SK-N-SH (cell line): ENCODE results near the gene LIG1. TPM values are rescaled to one million over a fixed set of nuclear protein-coding genes. Genes with fewer than 3 reads are reported as not detected.

ENCODE experiments used
- CTCF ChIA-PET: fragments of 300-600, 350-600 bp; formaldehyde crosslinking; extraction: SDS; loops from one replicate; lab custom pipeline; 2021; lab: Yijun Ruan, JAX
- POLR2A ChIA-PET: fragments of 350-600 bp; sonication (Branson Sonifier 250); formaldehyde crosslinking; extraction: SDS; loops from one replicate; lab custom pipeline; 2020; ENCODE audit warnings: antibody characterized with exemption, inconsistent platforms; lab: Yijun Ruan, JAX
- DNase-seq: peaks from one replicate; pipeline ENCODE4 v3.0.0; 2012
- H2AFZ ChIP-seq: fragments of 200-600 bp; sonication (generic); 2 replicates; pipeline ENCODE4 v1.8.1; 2016; ENCODE audit warnings: antibody characterized with exemption, mild to moderate bottlenecking, low read depth
- H3F3A ChIP-seq: fragments of 200-600 bp; sonication (generic); replicated peaks from 2 replicates; pipeline ENCODE3; 2016; ENCODE audit warnings: antibody characterized with exemption, mild to moderate bottlenecking; ENCODE audit not compliant: insufficient read depth
- H3K27ac ChIP-seq, 2 experiments: fragments of 200-500 bp in 1 of 2; fragments of 200-600 bp in 1 of 2; sonication (Bioruptor generic) in 1 of 2; sonication (generic), shearing (Covaris generic) in 1 of 2; 2 replicates each; pipeline versions ENCODE4 v1.5.1 to v1.6.1; 2014 to 2016; ENCODE audit warnings: low read depth in 2 of 2, inconsistent platforms in 1 of 2, low read length in 1 of 2, mild to moderate bottlenecking in 1 of 2, mixed read lengths in 1 of 2
- H3K27me3 ChIP-seq: fragments of 200-600 bp; sonication (generic), shearing (Covaris generic); 2 replicates; pipeline ENCODE4 v1.6.1; 2016; ENCODE audit warnings: mixed run types; ENCODE audit not compliant: insufficient read depth
- H3K36me3 ChIP-seq, 2 experiments: fragments of 200-500 bp in 1 of 2; fragments of 200-600 bp in 1 of 2; sonication (Bioruptor generic) in 1 of 2; sonication (generic) in 1 of 2; replicated peaks in 1 of 2; 2 replicates each; pipeline versions ENCODE3 to v1.5.1; 2014 to 2016; ENCODE audit warnings: low read length in 1 of 2, mild to moderate bottlenecking in 1 of 2; ENCODE audit not compliant: insufficient read depth in 2 of 2, control insufficient read depth in 1 of 2
- H3K4me1 ChIP-seq, 2 experiments: fragments of 200-500 bp in 1 of 2; fragments of 200-600 bp in 1 of 2; sonication (Bioruptor generic) in 1 of 2; sonication (generic), shearing (Covaris generic) in 1 of 2; 2 replicates each; pipeline versions ENCODE4 v1.5.1 to v1.6.1; 2014 to 2016; ENCODE audit warnings: low read depth in 1 of 2, low read length in 1 of 2, mixed run types in 1 of 2; ENCODE audit not compliant: insufficient read depth in 2 of 2, control insufficient read depth in 1 of 2
- H3K4me2 ChIP-seq: fragments of 200-600 bp; sonication (generic), shearing (Covaris generic); 2 replicates; pipeline ENCODE4 v1.6.1; 2017; ENCODE audit warnings: mixed run types
- H3K4me3 ChIP-seq, 2 experiments: fragments of 200-500 bp in 1 of 2; fragments of 200-600 bp in 1 of 2; sonication (Bioruptor generic) in 1 of 2; sonication (generic), shearing (Covaris generic) in 1 of 2; 2 replicates each; pipeline versions ENCODE4 v1.5.1 to v1.8.1; 2014 to 2016; ENCODE audit warnings: low read depth in 2 of 2, inconsistent platforms in 1 of 2, low read length in 1 of 2, mild to moderate bottlenecking in 1 of 2, mixed read lengths in 1 of 2, moderate library complexity in 1 of 2
- H3K79me2 ChIP-seq: fragments of 200-600 bp; sonication (generic); 2 replicates; pipeline ENCODE4 v1.8.1; 2017; ENCODE audit warnings: mild to moderate bottlenecking; ENCODE audit not compliant: insufficient read depth
- H3K9ac ChIP-seq: fragments of 200-600 bp; sonication (generic); 2 replicates; pipeline ENCODE4 v1.6.1; 2017; ENCODE audit warnings: mixed run types
- H3K9me2 ChIP-seq: fragments of 200-600 bp; sonication (generic); 2 replicates; pipeline ENCODE4 v1.6.1; 2017; ENCODE audit warnings: mixed run types
- H3K9me3 ChIP-seq: fragments of 200-600 bp; sonication (generic); 2 replicates; pipeline ENCODE4 v1.6.1; 2017; ENCODE audit warnings: mixed run types, mild to moderate bottlenecking, moderate library complexity
- H4K20me1 ChIP-seq: fragments of 200-600 bp; sonication (generic); 2 replicates; pipeline ENCODE4 v1.6.1; 2017; ENCODE audit warnings: mild to moderate bottlenecking, mixed run types; ENCODE audit not compliant: insufficient read depth
- CHD2 ChIP-seq: fragments of 150-350 bp; IDR thresholded peaks from 2 replicates; pipeline ENCODE4 v1.6.1; 2018; ENCODE audit warnings: low read length; ENCODE audit not compliant: partially characterized antibody
- EP300 ChIP-seq, 2 experiments: IDR thresholded peaks; 2 replicates each; pipeline versions ENCODE4 v1.4.0 to v1.6.1; 2012; ENCODE audit warnings: borderline replicate concordance in 1 of 2, low read depth in 1 of 2, low read length in 1 of 2
- FOSL2 ChIP-seq: IDR thresholded peaks from 2 replicates; pipeline ENCODE4 v1.4.0; 2012; ENCODE audit warnings: low read depth, mild to moderate bottlenecking, moderate library complexity, borderline replicate concordance
- FOXJ3 ChIP-seq: sonication (generic); formaldehyde crosslinking; IDR thresholded peaks from 2 replicates; pipeline ENCODE4 v1.5.1; 2020; ENCODE audit warnings: mild to moderate bottlenecking, missing genetic modification reagents
- FOXM1 ChIP-seq: IDR thresholded peaks from 2 replicates; pipeline ENCODE4 v1.4.0; 2012; ENCODE audit warnings: low read depth, mild to moderate bottlenecking
- GABPA ChIP-seq: IDR thresholded peaks from 2 replicates; pipeline ENCODE4 v1.4.0; 2012; ENCODE audit warnings: low read depth, mild to moderate bottlenecking
- MEF2A ChIP-seq: IDR thresholded peaks from 2 replicates; pipeline ENCODE4 v1.4.0; 2012; ENCODE audit warnings: low read depth, borderline replicate concordance
- NFIC ChIP-seq: IDR thresholded peaks from 2 replicates; pipeline ENCODE4 v1.4.0; 2012; ENCODE audit warnings: borderline replicate concordance
- POLR2AphosphoS5 ChIP-seq: IDR thresholded peaks from 2 replicates; pipeline ENCODE4 v1.6.1; 2012; ENCODE audit warnings: low read depth, low read length
- RAD21 ChIP-seq: IDR thresholded peaks from 2 replicates; pipeline ENCODE4 v1.6.1; 2012; ENCODE audit warnings: mild to moderate bottlenecking, low read length
- RCOR1 ChIP-seq: fragments of 150-350 bp; IDR thresholded peaks from 2 replicates; pipeline ENCODE4 v1.6.1; 2017; ENCODE audit warnings: antibody characterized with exemption, low read length
- RFX5 ChIP-seq: IDR thresholded peaks from 2 replicates; pipeline ENCODE4 v1.6.1; 2012; ENCODE audit warnings: mild to moderate bottlenecking, improper control_type of control experiment, low read length
- RXRA ChIP-seq: IDR thresholded peaks from 2 replicates; pipeline ENCODE4 v1.4.0; 2012; ENCODE audit warnings: low read depth, mild to moderate bottlenecking, borderline replicate concordance
- SIN3A ChIP-seq: IDR thresholded peaks from 2 replicates; pipeline ENCODE4 v1.6.1; 2012; ENCODE audit warnings: low read depth, mild to moderate bottlenecking, low read length, moderate library complexity, borderline replicate concordance
- SMC3 ChIP-seq: IDR thresholded peaks from 2 replicates; pipeline ENCODE4 v1.6.1; 2012; ENCODE audit warnings: low read depth, low read length, improper control_type of control experiment
- TAF1 ChIP-seq: IDR thresholded peaks from 2 replicates; pipeline ENCODE4 v1.6.1; 2012; ENCODE audit warnings: low read depth, mild to moderate bottlenecking, low read length, moderate library complexity, borderline replicate concordance
- TCF12 ChIP-seq: IDR thresholded peaks from 2 replicates; pipeline ENCODE4 v1.4.0; 2012
- WGBS: methylation state at CpG from one replicate; pipeline ENCODE4 v1.1.6; 2017; ENCODE audit warnings: low lambda C conversion rate; 5-methylcytosine and 5-hydroxymethylcytosine counted together
- polyA plus RNA-seq, 3 experiments: library from polyadenylated mRNA; depleted of rRNA; stranded (reverse); fragments of >200 nt; gene quantifications; 2 replicates each; pipeline ENCODE4 v1.2.3, GENCODE V29; 2012
- TF ChIP-seq, protein P1 (sequence below): fragments of 150-350 bp; IDR thresholded peaks from 2 replicates; pipeline ENCODE4 v1.6.1; 2017; ENCODE audit warnings: antibody characterized with exemption, low read length, low read depth, borderline replicate concordance
- TF ChIP-seq, protein P2 (sequence below): IDR thresholded peaks from 2 replicates; pipeline ENCODE4 v1.4.0; 2012; ENCODE audit warnings: low read depth
- TF ChIP-seq, protein P3 (sequence below): IDR thresholded peaks from 2 replicates; pipeline ENCODE4 v1.4.0; 2012; ENCODE audit warnings: low read depth, borderline replicate concordance
- TF ChIP-seq, protein P4 (sequence below): fragments of 200-600 bp; sonication (generic); IDR thresholded peaks from 2 replicates; pipeline ENCODE4 v1.6.1; 2017; ENCODE audit warnings: antibody characterized with exemption, mild to moderate bottlenecking, moderate library complexity

The LIG1 gene
- polyA plus RNA-seq, 1 of the 3 experiments (the other 2 are of a cell fraction): 53.0 TPM

DNA sequence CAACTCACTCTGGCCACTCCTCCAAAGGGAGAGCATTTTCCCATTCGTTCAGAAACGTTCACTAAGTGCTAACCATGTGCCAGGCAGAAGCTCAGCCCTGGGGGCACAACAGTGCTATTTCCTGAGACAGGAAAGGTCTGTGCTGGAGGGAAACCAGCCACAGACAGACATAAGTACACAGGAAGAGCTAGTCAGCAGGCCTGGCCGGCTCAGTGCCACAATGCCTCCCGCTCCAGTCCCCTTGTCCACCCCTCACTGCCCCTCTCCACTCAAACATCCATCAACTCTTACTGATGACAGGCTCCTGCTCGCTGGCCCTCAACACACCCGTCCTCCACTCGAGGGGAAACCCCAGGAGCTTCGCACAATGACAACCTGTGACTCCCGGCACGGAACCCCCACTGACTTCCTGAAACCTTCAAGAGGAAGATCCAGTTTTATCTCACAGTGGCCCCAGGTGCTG lies 48.2 kb downstream of the LIG1 start (continued):
- TF ChIP-seq CHD2 (no peak), MEF2A (no peak), FOXJ3 (no peak)
- TF ChIP-seq, protein P1, sequence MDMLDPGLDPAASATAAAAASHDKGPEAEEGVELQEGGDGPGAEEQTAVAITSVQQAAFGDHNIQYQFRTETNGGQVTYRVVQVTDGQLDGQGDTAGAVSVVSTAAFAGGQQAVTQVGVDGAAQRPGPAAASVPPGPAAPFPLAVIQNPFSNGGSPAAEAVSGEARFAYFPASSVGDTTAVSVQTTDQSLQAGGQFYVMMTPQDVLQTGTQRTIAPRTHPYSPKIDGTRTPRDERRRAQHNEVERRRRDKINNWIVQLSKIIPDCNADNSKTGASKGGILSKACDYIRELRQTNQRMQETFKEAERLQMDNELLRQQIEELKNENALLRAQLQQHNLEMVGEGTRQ: no peak

DNA sequence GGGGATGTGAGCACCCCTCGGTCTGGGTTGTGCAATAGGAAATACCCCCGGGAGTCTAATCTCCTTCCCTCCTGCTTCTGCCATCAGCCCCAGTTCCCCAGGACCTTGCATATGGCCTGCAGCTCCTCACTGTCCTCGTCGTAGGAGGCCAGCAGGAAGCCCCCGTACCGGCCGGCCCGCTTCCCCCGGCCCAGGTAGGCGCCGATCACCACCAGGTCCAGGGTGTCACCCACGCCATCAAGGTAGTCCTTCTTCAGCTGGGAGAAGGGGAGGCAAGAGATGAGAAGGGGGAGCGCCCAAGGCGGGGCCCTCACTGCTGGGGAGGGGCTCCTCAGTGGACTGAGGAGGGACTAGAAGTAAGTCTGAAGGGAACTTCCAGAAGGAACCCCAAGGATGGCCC lies 49.1 kb downstream of the LIG1 start:
- Histone ChIP-seq H3K79me2 (no peaks in the 10 kb centered on the region), H3K9me2 (no peaks in the 10 kb centered on the region), H3K9me3 (no peaks in the 10 kb centered on the region), H3K27me3 (no peaks in the 10 kb centered on the region), H3K4me2 (no peak overlapping the region), H3K4me3 (no peak overlapping the region), H2AFZ (no peak overlapping the region), H3K4me1 (no peaks in the 10 kb centered on the region; a peak in 1 of 4 replicates), H3K9ac (no peak overlapping the region), H3K27ac (no peak overlapping the region), H3F3A (no peaks in the 10 kb centered on the region), H3K36me3 (peaks cover 3 to 13% of the 10 kb centered on the region in 2 experiments), H4K20me1 (no peaks in the 10 kb centered on the region)
- ChIA-PET CTCF (interaction anchor here (0.7 to 1.6 kb wide), 2 partner anchors 18 to 158 kb away, joined by 3 to 4 read pairs; no protein-coding TSS in a partner anchor), POLR2A (no interaction called here)
- no peak for TF ChIP-seq POLR2AphosphoS5
- no peak for TF ChIP-seq RXRA
- no peak for TF ChIP-seq TAF1
- TF ChIP-seq, protein P2, sequence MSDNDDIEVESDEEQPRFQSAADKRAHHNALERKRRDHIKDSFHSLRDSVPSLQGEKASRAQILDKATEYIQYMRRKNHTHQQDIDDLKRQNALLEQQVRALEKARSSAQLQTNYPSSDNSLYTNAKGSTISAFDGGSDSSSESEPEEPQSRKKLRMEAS: no peak
- no peak for TF ChIP-seq EP300 (IDR thresholded peaks at IDR 0.05; ENCODE audit: borderline replicate concordance in 1 of 2, low read depth in 1 of 2, low read length in 1 of 2)
- no peak for TF ChIP-seq SMC3
- TF ChIP-seq CHD2: no peak
- no peak for TF ChIP-seq FOXM1
- TF ChIP-seq GABPA: no peak
- TF ChIP-seq SIN3A: no peak
- TF ChIP-seq RFX5: no peak
- WGBS: 91% methylated on average over 14 of the region's 14 CpGs
- no peak for DNase-seq

DNA sequence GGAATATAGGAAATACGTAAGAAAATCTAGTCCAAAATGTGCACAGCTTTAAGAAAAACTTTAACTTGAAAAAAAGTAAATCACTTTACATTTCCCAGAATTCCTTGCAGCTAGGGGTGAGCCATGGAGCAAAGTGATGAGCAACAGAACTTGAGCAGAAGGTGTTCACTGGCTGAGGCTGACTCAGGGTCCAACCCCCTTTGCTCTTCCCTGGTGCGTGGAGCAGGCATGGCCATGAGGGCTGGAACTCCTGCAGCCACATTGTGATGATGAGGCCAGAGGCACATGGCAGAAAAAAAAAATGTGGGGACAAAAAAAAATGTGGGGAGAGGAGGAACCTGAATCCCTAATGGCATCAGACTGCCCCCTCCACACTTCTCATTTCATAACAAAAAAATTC lies 49.6 kb downstream of the LIG1 start:
- no peak overlapping the region for H3K27ac ChIP-seq
- TF ChIP-seq CHD2 (no peak), TCF12 (no peak), RCOR1 (no peak), EP300 (IDR thresholded peaks at IDR 0.05; ENCODE audit: borderline replicate concordance in 1 of 2, low read depth in 1 of 2, low read length in 1 of 2) (no peak), POLR2AphosphoS5 (no peak), RXRA (no peak), RAD21 (no peak), FOXJ3 (no peak), FOSL2 (no peak), MEF2A (no peak), NFIC (no peak), RFX5 (no peak)
- TF ChIP-seq, protein P3, sequence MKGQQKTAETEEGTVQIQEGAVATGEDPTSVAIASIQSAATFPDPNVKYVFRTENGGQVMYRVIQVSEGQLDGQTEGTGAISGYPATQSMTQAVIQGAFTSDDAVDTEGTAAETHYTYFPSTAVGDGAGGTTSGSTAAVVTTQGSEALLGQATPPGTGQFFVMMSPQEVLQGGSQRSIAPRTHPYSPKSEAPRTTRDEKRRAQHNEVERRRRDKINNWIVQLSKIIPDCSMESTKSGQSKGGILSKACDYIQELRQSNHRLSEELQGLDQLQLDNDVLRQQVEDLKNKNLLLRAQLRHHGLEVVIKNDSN: no peak
- TF ChIP-seq, protein P2: no peak
- TF ChIP-seq, protein P1: no peak
- TF ChIP-seq, protein P4, sequence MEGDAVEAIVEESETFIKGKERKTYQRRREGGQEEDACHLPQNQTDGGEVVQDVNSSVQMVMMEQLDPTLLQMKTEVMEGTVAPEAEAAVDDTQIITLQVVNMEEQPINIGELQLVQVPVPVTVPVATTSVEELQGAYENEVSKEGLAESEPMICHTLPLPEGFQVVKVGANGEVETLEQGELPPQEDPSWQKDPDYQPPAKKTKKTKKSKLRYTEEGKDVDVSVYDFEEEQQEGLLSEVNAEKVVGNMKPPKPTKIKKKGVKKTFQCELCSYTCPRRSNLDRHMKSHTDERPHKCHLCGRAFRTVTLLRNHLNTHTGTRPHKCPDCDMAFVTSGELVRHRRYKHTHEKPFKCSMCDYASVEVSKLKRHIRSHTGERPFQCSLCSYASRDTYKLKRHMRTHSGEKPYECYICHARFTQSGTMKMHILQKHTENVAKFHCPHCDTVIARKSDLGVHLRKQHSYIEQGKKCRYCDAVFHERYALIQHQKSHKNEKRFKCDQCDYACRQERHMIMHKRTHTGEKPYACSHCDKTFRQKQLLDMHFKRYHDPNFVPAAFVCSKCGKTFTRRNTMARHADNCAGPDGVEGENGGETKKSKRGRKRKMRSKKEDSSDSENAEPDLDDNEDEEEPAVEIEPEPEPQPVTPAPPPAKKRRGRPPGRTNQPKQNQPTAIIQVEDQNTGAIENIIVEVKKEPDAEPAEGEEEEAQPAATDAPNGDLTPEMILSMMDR: no peak

More for the DNA sequence above, 49.6 kb downstream of the LIG1 start:
- Histone ChIP-seq H3K9ac (no peak overlapping the region), H3F3A (no peaks in the 10 kb centered on the region), H3K4me2 (no peak overlapping the region), H3K27me3 (no peaks in the 10 kb centered on the region), H4K20me1 (no peaks in the 10 kb centered on the region), H3K9me2 (no peaks in the 10 kb centered on the region), H3K79me2 (no peaks in the 10 kb centered on the region), H3K4me1 (no peaks in the 10 kb centered on the region; a peak in 1 of 4 replicates), H3K36me3 (peaks cover 3 to 13% of the 10 kb centered on the region in 2 experiments), H3K4me3 (no peak overlapping the region), H3K9me3 (no peaks in the 10 kb centered on the region), H2AFZ (no peak overlapping the region)
- DNase-seq: no peak
- ChIA-PET CTCF (interaction anchor here (0.7 to 2.0 kb wide), 3 partner anchors 10 to 158 kb away, joined by 3 to 6 read pairs (median 4); partner anchors contain the start of gene PLA2G4C), POLR2A (no interaction called here)
- 91% methylated on average over 2 of the region's 2 CpGs for WGBS
